ENCODE measurements around the gene PCIF1. TPM values are rescaled to one million over a fixed set of nuclear protein-coding genes. Genes with fewer than 3 reads are reported as not detected.

Gene PCIF1
- polyA plus RNA-seq, 3 donors, result 41.0 to 54.9 (median 50.4) TPM

GRCh38 chr20:45909817-45910669 is 24.4 kb upstream of the PCIF1 start:
- no peak for TF ChIP-seq CTCF (IDR thresholded peaks at IDR 0.05)
- H3K9ac ChIP-seq (ENCODE audit: insufficient read depth, low read length, poor library complexity, severe bottlenecking), result no peak overlapping the region
- intact Hi-C loops (cut with micrococcal nuclease), result loop anchor here (2.0 to 5.0 kb wide), 5 partner anchors 17 to 97 kb away; partner anchors contain the start of genes PCIF1 (in 2 of the 2), MMP9 (in 1 of the 2) and ZNF335 (in 1 of the 2)

GRCh38 chr20:45910670-45911485 is 23.6 kb upstream of the PCIF1 start:
- Histone ChIP-seq H3K79me2 (ENCODE audit: insufficient read depth, low read length) (no peaks in the 10 kb centered on the region), H3K4me3 (replicated peaks in 1 of 3; ENCODE audit: low read depth in 2 of 3, low read length in 3 of 3) (peak overlapping the region; percentile 52 to 81 (median 53)), H3K9ac (ENCODE audit: insufficient read depth, low read length, poor library complexity, severe bottlenecking) (peak overlapping the region; percentile 68), H4K20me1 (ENCODE audit: insufficient read depth, low read length) (no peaks in the 10 kb centered on the region), H3K36me3 (replicated peaks in 1 of 2; ENCODE audit: control insufficient read depth in 1 of 2, insufficient read depth in 2 of 2, low read length in 2 of 2) (no peaks in the 10 kb centered on the region), H3K27ac (ENCODE audit: low read depth in 1 of 2, low read length in 2 of 2) (peak overlapping the region; percentile 82 to 89), H3K9me3 (replicated peaks in 1 of 2; ENCODE audit: control insufficient read depth in 1 of 2, insufficient read depth in 1 of 2, low read length in 2 of 2) (no peaks in the 10 kb centered on the region), H3K4me1 (ENCODE audit: control insufficient read depth in 1 of 2, insufficient read depth in 2 of 2, low read length in 2 of 2) (peaks cover 62 to 65% of the 10 kb centered on the region in 2 donors), H2AFZ (ENCODE audit: insufficient read depth, low read depth, low read length, poor library complexity, severe bottlenecking) (peak overlapping the region; percentile 87), H3K4me2 (replicated peaks; ENCODE audit: extremely low read depth, low read length, poor library complexity, severe bottlenecking) (peak overlapping the region; percentile 86), H3K27me3 (ENCODE audit: control insufficient read depth in 2 of 2, insufficient read depth in 2 of 2, low read length in 2 of 2) (no peaks in the 10 kb centered on the region)
- Mint-ChIP-seq H3K4me3 (peak overlapping the region; percentile 88 to 95), H3K27me3 (ENCODE audit: low read depth in 3 of 3) (peaks cover 2 to 3% (median 3%) of the 10 kb centered on the region in 3 donors), H3K9me3 (peaks cover 0 to 3% (median 0%) of the 10 kb centered on the region in 7 donors), H3K27ac (peak overlapping the region; percentile 87 to 99 (median 95)), H3K4me1 (peaks cover 48% of the 10 kb centered on the region), H3K36me3 (peaks cover 0 to 1% of the 10 kb centered on the region in 2 donors)
- WGBS (ENCODE audit: insufficient coverage), result under 1% methylated on average over 31 of the region's 43 CpGs
- no peak for TF ChIP-seq CTCF (IDR thresholded peaks at IDR 0.05)
- peak; percentile 99 for DNase-seq
- intact Hi-C loops (cut with micrococcal nuclease), result loop anchor here (2.0 to 5.0 kb wide), 5 partner anchors 18 to 96 kb away; partner anchors contain the start of genes PCIF1 (in 2 of the 2), MMP9 (in 1 of the 2) and ZNF335 (in 1 of the 2)

More at GRCh38 chr20:45909817-45910669, 24.4 kb upstream of the PCIF1 start:
- H3K27ac Mint-ChIP-seq, result peak overlapping the region; percentile 81 to 99 (median 90)
- Histone ChIP-seq H3K79me2 (ENCODE audit: insufficient read depth, low read length) (no peaks in the 10 kb centered on the region), H3K4me2 (replicated peaks; ENCODE audit: extremely low read depth, low read length, poor library complexity, severe bottlenecking) (peak overlapping the region; percentile 86), H3K4me3 (replicated peaks in 1 of 3; ENCODE audit: low read depth in 2 of 3, low read length in 3 of 3) (peak overlapping the region in 1 of 3 experiments; percentile 27), H4K20me1 (ENCODE audit: insufficient read depth, low read length) (no peaks in the 10 kb centered on the region), H2AFZ (ENCODE audit: insufficient read depth, low read depth, low read length, poor library complexity, severe bottlenecking) (peak overlapping the region; percentile 29), H3K27me3 (ENCODE audit: control insufficient read depth in 2 of 2, insufficient read depth in 2 of 2, low read length in 2 of 2) (no peaks in the 10 kb centered on the region), H3K4me1 (ENCODE audit: control insufficient read depth in 1 of 2, insufficient read depth in 2 of 2, low read length in 2 of 2) (peaks cover 57% of the 10 kb centered on the region in 2 donors), H3K9me3 (replicated peaks in 1 of 2; ENCODE audit: control insufficient read depth in 1 of 2, insufficient read depth in 1 of 2, low read length in 2 of 2) (no peaks in the 10 kb centered on the region), H3K27ac (ENCODE audit: low read depth in 1 of 2, low read length in 2 of 2) (peak overlapping the region; percentile 82 to 89), H3K36me3 (replicated peaks in 1 of 2; ENCODE audit: control insufficient read depth in 1 of 2, insufficient read depth in 2 of 2, low read length in 2 of 2) (no peaks in the 10 kb centered on the region)
- H3K4me3 Mint-ChIP-seq, result peak overlapping the region; percentile 80 to 88
- peaks cover 0 to 1% of the 10 kb centered on the region in 2 donors for H3K36me3 Mint-ChIP-seq
- peaks cover 0 to 3% (median 0%) of the 10 kb centered on the region in 7 donors for H3K9me3 Mint-ChIP-seq
- peaks cover 46% of the 10 kb centered on the region for H3K4me1 Mint-ChIP-seq
- 96% methylated on average over 11 of the region's 22 CpGs for WGBS (ENCODE audit: insufficient coverage)
- peak in 2 of 3 donors; percentile 33 to 58 for DNase-seq
- peaks cover 2 to 3% (median 3%) of the 10 kb centered on the region in 3 donors for H3K27me3 Mint-ChIP-seq (ENCODE audit: low read depth in 3 of 3)

All from CD14-positive monocyte (primary cell).